Common myeloid progenitor, CD34-positive (primary cell): ENCODE data around the gene RAB23.

Experiments used
- CTCF ChIA-PET: fragments of 350-600 bp; sonication (Branson Sonifier 250); formaldehyde crosslinking; loops from one replicate; lab custom pipeline; 2021; ENCODE audit warnings: antibody characterized with exemption; lab: Charles Lee
- POLR2A ChIA-PET: fragments of 350-600 bp; sonication (Branson Sonifier 250); formaldehyde crosslinking; loops from one replicate; lab custom pipeline; 2021; ENCODE audit warnings: antibody characterized with exemption; lab: Charles Lee
- DNase-seq, 3 donors: peaks; one replicate each; pipeline versions ENCODE4 v3.0.0 to v3.0.0-alpha.2; 2013
- H3K27ac ChIP-seq, 2 experiments: 1 replicate in 1 of 2; 2 replicates in 1 of 2; pipeline ENCODE4 v1.7.0; 2013; ENCODE audit warnings: inconsistent platforms in 2 of 2, low read length in 2 of 2, mild to moderate bottlenecking in 2 of 2, low read depth in 1 of 2, moderate library complexity in 1 of 2; ENCODE audit not compliant: severe bottlenecking in 2 of 2, insufficient read depth in 1 of 2, poor library complexity in 1 of 2
- H3K27me3 ChIP-seq, 5 experiments: replicated peaks in 2 of 5; 1 replicate in 3 of 5; 2 replicates in 2 of 5; pipeline versions ENCODE4 v1.6.1 to v1.7.0; 2013; ENCODE audit warnings: low read length in 4 of 5, mild to moderate bottlenecking in 2 of 5, moderate library complexity in 2 of 5, inconsistent platforms in 1 of 5; ENCODE audit not compliant: insufficient read depth in 5 of 5, control insufficient read depth in 4 of 5
- H3K36me3 ChIP-seq, 4 experiments: 1 replicate in 2 of 4; 2 replicates in 2 of 4; pipeline versions ENCODE4 v1.6.1 to v1.7.0; 2013; ENCODE audit warnings: low read length in 3 of 4, control low read depth in 1 of 4, mild to moderate bottlenecking in 1 of 4; ENCODE audit not compliant: control insufficient read depth in 4 of 4, insufficient read depth in 4 of 4
- H3K4me1 ChIP-seq, 4 experiments: 1 replicate in 3 of 4; 2 replicates in 1 of 4; pipeline versions ENCODE4 v1.6.1 to v1.7.1; 2013; ENCODE audit warnings: low read length in 3 of 4, mild to moderate bottlenecking in 3 of 4, control low read depth in 1 of 4, inconsistent platforms in 1 of 4, moderate library complexity in 1 of 4; ENCODE audit not compliant: control insufficient read depth in 4 of 4, insufficient read depth in 4 of 4; ENCODE audit errors: control extremely low read depth in 1 of 4
- H3K4me3 ChIP-seq, 7 experiments: 1 replicate in 4 of 7; 2 replicates in 3 of 7; pipeline versions ENCODE4 v1.5.1 to v1.7.0; 2013; ENCODE audit warnings: mild to moderate bottlenecking in 7 of 7, low read length in 6 of 7, moderate library complexity in 6 of 7, inconsistent platforms in 2 of 7, low read depth in 2 of 7, control low read depth in 1 of 7; ENCODE audit not compliant: insufficient read depth in 4 of 7, control insufficient read depth in 1 of 7; ENCODE audit errors: extremely low read depth in 1 of 7
- H3K9me3 ChIP-seq, 5 experiments: 1 replicate in 4 of 5; 2 replicates in 1 of 5; pipeline versions ENCODE4 v1.6.1 to v1.7.1; 2013; ENCODE audit warnings: low read length in 4 of 5, mild to moderate bottlenecking in 2 of 5, inconsistent platforms in 1 of 5, low read depth in 1 of 5, moderate library complexity in 1 of 5; ENCODE audit not compliant: control insufficient read depth in 4 of 5, insufficient read depth in 2 of 5; ENCODE audit errors: control extremely low read depth in 1 of 5
- WGBS: methylation state at CpG from one replicate; pipeline ENCODE4 v1.1.5; 2013; ENCODE audit not compliant: insufficient coverage; 5-methylcytosine and 5-hydroxymethylcytosine counted together

Gene RAB23

DNA sequence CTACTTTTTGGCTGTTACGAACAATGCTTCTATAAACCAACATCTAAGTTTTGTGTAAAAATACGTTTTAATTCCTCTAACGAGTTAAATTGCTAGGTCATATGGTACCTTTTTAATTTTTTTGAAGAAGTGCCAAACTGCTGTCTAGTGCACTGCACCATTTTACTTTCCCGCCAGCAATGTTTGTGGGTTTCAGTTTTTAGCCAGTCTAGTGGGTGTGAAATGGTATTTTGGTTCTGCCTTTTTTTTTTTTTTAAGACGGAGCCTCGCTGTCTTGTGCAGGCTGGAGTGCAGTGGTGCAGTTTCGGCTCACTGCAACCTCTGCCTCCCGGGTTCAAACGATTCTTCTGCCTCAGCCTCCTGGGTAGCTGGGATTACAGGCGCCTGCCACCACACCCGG is 84.1 kb downstream of the RAB23 start:
- Histone ChIP-seq H3K27me3 (no peaks in the 10 kb centered on the region), H3K27ac (no peak overlapping the region), H3K4me3 (no peak overlapping the region), H3K9me3 (peaks cover 0 to 5% (median 0%) of the 10 kb centered on the region in 5 experiments), H3K4me1 (no peaks in the 10 kb centered on the region), H3K36me3 (peaks cover 10 to 47% (median 29%) of the 10 kb centered on the region in 4 experiments)
- DNase-seq: no peak
- 94% methylated on average over 9 of the region's 11 CpGs for WGBS
- ChIA-PET POLR2A (no interaction called here), CTCF (interaction anchor here (1.2 kb wide), 1 partner anchor 13 kb away, joined by 4 read pairs; no protein-coding TSS in a partner anchor)

DNA sequence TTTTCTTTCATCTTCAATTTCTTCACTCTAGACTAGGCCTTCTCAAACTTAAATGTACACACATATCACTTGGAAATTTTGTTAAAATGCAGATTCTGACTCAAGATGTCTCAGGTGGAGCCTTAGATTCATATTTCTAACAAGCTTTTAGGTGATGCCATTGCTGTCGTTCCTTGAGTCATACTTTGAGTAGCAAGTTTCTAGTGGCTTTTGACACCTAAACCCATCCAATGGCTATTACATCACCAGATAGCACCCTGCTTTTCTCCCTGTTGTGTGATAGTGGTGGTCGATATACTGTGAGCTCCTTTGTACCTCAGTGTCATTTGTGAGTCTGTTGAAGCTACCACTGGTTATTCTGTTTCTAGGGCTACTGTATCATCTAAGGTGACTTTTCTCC is 84.8 kb downstream of the RAB23 start:
- peaks cover 0 to 5% (median 0%) of the 10 kb centered on the region in 5 experiments for H3K9me3 ChIP-seq
- H3K27me3 ChIP-seq: no peaks in the 10 kb centered on the region
- ChIA-PET CTCF (interaction anchor here (1.2 kb wide), 1 partner anchor 12 kb away, joined by 4 read pairs; no protein-coding TSS in a partner anchor), POLR2A (no interaction called here)
- H3K4me3 ChIP-seq: no peak overlapping the region
- H3K27ac ChIP-seq: no peak overlapping the region
- peaks cover 10 to 42% (median 27%) of the 10 kb centered on the region in 4 experiments for H3K36me3 ChIP-seq
- 88% methylated on average over 1 of the region's 2 CpGs for WGBS
- no peaks in the 10 kb centered on the region for H3K4me1 ChIP-seq
- no peak for DNase-seq
